Measurements from ENCODE around the gene CDK19. TPM values are rescaled to one million over a fixed set of nuclear protein-coding genes. Genes with fewer than 3 reads are reported as not detected.
A peak's percentile ranks its signal among the peaks of the same experiment; 100 is the strongest.

Gene CDK19
- total and polyA plus RNA-seq, 2 of the 13 experiments (the other 11 are each of a cell fraction or from before 2014, with no cell fraction given), result 13.4 to 27.0 TPM

DNA sequence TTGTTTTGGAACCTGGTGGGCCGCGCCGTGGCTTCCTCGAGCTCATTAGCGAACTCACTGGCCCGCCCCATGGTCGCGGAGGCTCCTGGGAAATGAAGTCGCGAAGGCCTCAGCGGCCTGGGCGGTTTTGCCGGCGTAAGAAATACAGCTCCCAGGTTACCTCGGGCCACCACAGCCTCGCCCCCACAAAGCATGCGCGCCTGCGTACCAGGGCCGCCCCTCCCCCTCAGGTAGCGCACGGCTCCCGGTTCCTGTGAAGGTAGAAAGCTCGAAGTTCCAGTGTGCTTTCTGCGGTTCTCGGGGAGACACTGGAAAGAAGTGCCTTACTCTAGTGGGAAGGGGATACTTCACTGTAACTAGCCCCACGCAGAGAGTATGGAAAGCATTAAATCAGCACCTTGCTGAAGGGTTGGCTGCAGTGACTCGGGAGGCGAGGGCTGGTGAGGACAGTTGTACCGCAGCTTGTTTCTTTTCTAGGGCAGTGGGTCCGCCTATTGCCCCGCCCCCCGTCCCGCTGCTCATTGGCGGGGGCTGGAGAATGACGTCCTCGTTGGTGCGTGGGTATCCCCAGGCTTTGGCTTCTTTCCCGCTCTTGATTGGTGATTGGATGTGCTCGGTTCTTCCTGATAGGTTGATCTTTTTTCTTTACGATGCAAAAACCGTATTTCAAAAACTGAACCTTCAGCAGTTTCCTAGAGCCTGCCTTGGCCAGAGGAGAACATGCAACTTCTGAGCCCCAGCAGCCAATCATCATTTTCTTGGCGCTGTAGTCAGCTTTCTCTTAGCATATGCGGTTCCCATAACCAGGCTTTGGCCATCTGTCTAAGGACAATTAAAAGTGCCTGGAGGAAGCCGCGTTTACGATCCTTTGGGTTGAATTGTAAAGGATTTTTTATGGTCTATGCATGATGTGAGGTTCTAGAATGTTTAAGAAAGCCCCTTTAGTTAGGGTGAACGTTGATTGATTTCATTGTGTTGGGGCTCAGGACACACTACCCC is at the start of gene CDK19 (continued):
- TF ChIP-seq, protein P1, sequence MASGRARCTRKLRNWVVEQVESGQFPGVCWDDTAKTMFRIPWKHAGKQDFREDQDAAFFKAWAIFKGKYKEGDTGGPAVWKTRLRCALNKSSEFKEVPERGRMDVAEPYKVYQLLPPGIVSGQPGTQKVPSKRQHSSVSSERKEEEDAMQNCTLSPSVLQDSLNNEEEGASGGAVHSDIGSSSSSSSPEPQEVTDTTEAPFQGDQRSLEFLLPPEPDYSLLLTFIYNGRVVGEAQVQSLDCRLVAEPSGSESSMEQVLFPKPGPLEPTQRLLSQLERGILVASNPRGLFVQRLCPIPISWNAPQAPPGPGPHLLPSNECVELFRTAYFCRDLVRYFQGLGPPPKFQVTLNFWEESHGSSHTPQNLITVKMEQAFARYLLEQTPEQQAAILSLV (CRISPR knock-in tag; IDR thresholded peaks at IDR 0.05; ENCODE audit: borderline replicate concordance), result no peak
- TF ChIP-seq RXRA (CRISPR knock-in tag; IDR thresholded peaks at IDR 0.05) (peak; percentile 86), ZNF30 (CRISPR knock-in tag; IDR thresholded peaks at IDR 0.05) (no peak), ZNF737 (CRISPR knock-in tag; IDR thresholded peaks at IDR 0.05; ENCODE audit: borderline replicate concordance) (no peak), RFX5 (IDR thresholded peaks at IDR 0.05; ENCODE audit: low read depth, low read length) (peak; percentile 80; the same call in 1 of the 2 replicates), KAT2B (IDR thresholded peaks at IDR 0.05; ENCODE audit: borderline replicate concordance, low read depth, low read length) (no peak), GATA4 (IDR thresholded peaks at IDR 0.05; ENCODE audit: borderline replicate concordance, low read depth) (peak; percentile 34; the same call in 1 of the 2 replicates), ZSCAN9 (CRISPR knock-in tag; IDR thresholded peaks at IDR 0.05; ENCODE audit: borderline replicate concordance) (no peak; the same call in 1 of the 2 replicates), ZFP90 (CRISPR knock-in tag; IDR thresholded peaks at IDR 0.05; ENCODE audit: borderline replicate concordance) (peak; percentile 91; the same call in 1 of the 2 replicates), FOXK2 (IDR thresholded peaks at IDR 0.05) (peak; percentile 91; the same call in 1 of the 2 replicates), ZNF761 (CRISPR knock-in tag; conservative IDR thresholded peaks at IDR 0.05) (no peak), ZNF652 (CRISPR knock-in tag; IDR thresholded peaks at IDR 0.05; ENCODE audit: borderline replicate concordance, low read depth) (no peak)
- TF ChIP-seq, protein P2, sequence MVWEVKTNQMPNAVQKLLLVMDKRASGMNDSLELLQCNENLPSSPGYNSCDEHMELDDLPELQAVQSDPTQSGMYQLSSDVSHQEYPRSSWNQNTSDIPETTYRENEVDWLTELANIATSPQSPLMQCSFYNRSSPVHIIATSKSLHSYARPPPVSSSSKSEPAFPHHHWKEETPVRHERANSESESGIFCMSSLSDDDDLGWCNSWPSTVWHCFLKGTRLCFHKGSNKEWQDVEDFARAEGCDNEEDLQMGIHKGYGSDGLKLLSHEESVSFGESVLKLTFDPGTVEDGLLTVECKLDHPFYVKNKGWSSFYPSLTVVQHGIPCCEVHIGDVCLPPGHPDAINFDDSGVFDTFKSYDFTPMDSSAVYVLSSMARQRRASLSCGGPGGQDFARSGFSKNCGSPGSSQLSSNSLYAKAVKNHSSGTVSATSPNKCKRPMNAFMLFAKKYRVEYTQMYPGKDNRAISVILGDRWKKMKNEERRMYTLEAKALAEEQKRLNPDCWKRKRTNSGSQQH (CRISPR knock-in tag; IDR thresholded peaks at IDR 0.05; ENCODE audit: low read depth), result peak; percentile 24; the same call in 1 of the 2 replicates
- TF ChIP-seq, protein P3, sequence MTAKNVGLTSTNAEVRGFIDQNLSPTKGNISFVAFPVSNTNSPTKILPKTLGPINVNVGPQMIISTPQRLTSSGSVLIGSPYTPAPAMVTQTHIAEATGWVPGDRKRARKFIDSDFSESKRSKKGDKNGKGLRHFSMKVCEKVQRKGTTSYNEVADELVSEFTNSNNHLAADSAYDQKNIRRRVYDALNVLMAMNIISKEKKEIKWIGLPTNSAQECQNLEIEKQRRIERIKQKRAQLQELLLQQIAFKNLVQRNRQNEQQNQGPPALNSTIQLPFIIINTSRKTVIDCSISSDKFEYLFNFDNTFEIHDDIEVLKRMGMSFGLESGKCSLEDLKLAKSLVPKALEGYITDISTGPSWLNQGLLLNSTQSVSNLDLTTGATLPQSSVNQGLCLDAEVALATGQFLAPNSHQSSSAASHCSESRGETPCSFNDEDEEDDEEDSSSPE (CRISPR knock-in tag; IDR thresholded peaks at IDR 0.05), result peak; percentile 24; the same call in 1 of the 2 replicates
- TF ChIP-seq, protein P4, sequence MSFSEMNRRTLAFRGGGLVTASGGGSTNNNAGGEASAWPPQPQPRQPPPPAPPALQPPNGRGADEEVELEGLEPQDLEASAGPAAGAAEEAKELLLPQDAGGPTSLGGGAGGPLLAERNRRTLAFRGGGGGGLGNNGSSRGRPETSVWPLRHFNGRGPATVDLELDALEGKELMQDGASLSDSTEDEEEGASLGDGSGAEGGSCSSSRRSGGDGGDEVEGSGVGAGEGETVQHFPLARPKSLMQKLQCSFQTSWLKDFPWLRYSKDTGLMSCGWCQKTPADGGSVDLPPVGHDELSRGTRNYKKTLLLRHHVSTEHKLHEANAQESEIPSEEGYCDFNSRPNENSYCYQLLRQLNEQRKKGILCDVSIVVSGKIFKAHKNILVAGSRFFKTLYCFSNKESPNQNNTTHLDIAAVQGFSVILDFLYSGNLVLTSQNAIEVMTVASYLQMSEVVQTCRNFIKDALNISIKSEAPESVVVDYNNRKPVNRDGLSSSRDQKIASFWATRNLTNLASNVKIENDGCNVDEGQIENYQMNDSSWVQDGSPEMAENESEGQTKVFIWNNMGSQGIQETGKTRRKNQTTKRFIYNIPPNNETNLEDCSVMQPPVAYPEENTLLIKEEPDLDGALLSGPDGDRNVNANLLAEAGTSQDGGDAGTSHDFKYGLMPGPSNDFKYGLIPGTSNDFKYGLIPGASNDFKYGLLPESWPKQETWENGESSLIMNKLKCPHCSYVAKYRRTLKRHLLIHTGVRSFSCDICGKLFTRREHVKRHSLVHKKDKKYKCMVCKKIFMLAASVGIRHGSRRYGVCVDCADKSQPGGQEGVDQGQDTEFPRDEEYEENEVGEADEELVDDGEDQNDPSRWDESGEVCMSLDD (CRISPR knock-in tag; IDR thresholded peaks at IDR 0.05; ENCODE audit: borderline replicate concordance), result no peak
- TF ChIP-seq, protein P5, sequence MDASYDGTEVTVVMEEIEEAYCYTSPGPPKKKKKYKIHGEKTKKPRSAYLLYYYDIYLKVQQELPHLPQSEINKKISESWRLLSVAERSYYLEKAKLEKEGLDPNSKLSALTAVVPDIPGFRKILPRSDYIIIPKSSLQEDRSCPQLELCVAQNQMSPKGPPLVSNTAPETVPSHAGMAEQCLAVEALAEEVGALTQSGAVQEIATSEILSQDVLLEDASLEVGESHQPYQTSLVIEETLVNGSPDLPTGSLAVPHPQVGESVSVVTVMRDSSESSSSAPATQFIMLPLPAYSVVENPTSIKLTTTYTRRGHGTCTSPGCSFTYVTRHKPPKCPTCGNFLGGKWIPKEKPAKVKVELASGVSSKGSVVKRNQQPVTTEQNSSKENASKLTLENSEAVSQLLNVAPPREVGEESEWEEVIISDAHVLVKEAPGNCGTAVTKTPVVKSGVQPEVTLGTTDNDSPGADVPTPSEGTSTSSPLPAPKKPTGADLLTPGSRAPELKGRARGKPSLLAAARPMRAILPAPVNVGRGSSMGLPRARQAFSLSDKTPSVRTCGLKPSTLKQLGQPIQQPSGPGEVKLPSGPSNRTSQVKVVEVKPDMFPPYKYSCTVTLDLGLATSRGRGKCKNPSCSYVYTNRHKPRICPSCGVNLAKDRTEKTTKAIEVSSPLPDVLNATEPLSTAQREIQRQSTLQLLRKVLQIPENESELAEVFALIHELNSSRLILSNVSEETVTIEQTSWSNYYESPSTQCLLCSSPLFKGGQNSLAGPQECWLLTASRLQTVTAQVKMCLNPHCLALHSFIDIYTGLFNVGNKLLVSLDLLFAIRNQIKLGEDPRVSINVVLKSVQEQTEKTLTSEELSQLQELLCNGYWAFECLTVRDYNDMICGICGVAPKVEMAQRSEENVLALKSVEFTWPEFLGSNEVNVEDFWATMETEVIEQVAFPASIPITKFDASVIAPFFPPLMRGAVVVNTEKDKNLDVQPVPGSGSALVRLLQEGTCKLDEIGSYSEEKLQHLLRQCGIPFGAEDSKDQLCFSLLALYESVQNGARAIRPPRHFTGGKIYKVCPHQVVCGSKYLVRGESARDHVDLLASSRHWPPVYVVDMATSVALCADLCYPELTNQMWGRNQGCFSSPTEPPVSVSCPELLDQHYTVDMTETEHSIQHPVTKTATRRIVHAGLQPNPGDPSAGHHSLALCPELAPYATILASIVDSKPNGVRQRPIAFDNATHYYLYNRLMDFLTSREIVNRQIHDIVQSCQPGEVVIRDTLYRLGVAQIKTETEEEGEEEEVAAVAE (CRISPR knock-in tag; IDR thresholded peaks at IDR 0.05; ENCODE audit: borderline replicate concordance), result peak; percentile 41; the same call in 1 of the 2 replicates

All from HepG2 (cell line).